ENCODE data around the gene SCAF1. TPM values are rescaled to one million over a fixed set of nuclear protein-coding genes. Genes with fewer than 3 reads are reported as not detected.
A peak's percentile ranks its signal among the peaks of the same experiment; 100 is the strongest.

SCAF1 gene
- total and polyA plus RNA-seq, 8 donors, result 24.7 to 63.8 (median 34.9) TPM

GRCh38 chr19:49635530-49636232 is 6.3 kb upstream of the SCAF1 start:
- ATAC-seq (no peak), DNase-seq (peak in 1 of 4 donors; percentile 39)
- Histone ChIP-seq H3K4me1 (peaks cover 15 to 62% of the 10 kb centered on the region in 2 donors), H3K4me3 (no peak overlapping the region), H3K9me3 (no peaks in the 10 kb centered on the region), H3K36me3 (peaks cover 0 to 4% of the 10 kb centered on the region in 2 donors), H3K27ac (peak overlapping the region; percentile 55 to 56), H3K27me3 (no peaks in the 10 kb centered on the region)
- no peak for TF ChIP-seq CTCF (IDR thresholded peaks at IDR 0.05)
- intact Hi-C loops (cut with DNase I), result no loop called here

- TF ChIP-seq CTCF (IDR thresholded peaks at IDR 0.05), result no peak
- H3K27ac ChIP-seq, result peak overlapping the region in 1 of 2 donors; percentile 55
- no peaks in the 10 kb centered on the region for H3K27me3 ChIP-seq
- DNase-seq (no peak), ATAC-seq (no peak)
- no peaks in the 10 kb centered on the region for H3K9me3 ChIP-seq
- no peak overlapping the region for H3K4me3 ChIP-seq
- H3K4me1 ChIP-seq, result peaks cover 20 to 62% of the 10 kb centered on the region in 2 donors
- H3K36me3 ChIP-seq, result peaks cover 0 to 4% of the 10 kb centered on the region in 2 donors
- intact Hi-C loops (cut with DNase I), result no loop called here
Observed at GRCh38 chr19:49636233-49636932, 5.6 kb upstream of the SCAF1 start.

- Histone ChIP-seq H3K4me1 (peaks cover 25 to 63% of the 10 kb centered on the region in 2 donors), H3K27ac (peak overlapping the region; percentile 94 to 98), H3K9me3 (no peaks in the 10 kb centered on the region), H3K4me3 (peak overlapping the region; percentile 19 to 95), H3K27me3 (no peaks in the 10 kb centered on the region), H3K36me3 (peaks cover 0 to 4% of the 10 kb centered on the region in 2 donors)
- intact Hi-C loops (cut with DNase I), result no loop called here
- no peak for TF ChIP-seq CTCF (IDR thresholded peaks at IDR 0.05)
- DNase-seq, result peak in 3 of 4 donors; percentile 44 to 95 (median 91)
- peak; percentile 32 for ATAC-seq
Observed at GRCh38 chr19:49637821-49638738, 3.9 kb upstream of the SCAF1 start.

GRCh38 chr19:49639401-49640112 is 2.5 kb upstream of the SCAF1 start:
- H3K27ac ChIP-seq, result peak overlapping the region; percentile 94 to 98
- ATAC-seq (no peak), DNase-seq (peak in 1 of 4 donors; percentile 52)
- H3K4me1 ChIP-seq, result peaks cover 30 to 76% of the 10 kb centered on the region in 2 donors
- H3K27me3 ChIP-seq, result no peaks in the 10 kb centered on the region
- TF ChIP-seq CTCF (IDR thresholded peaks at IDR 0.05), result no peak
- H3K4me3 ChIP-seq, result peak overlapping the region; percentile 55 to 95
- peaks cover 0 to 4% of the 10 kb centered on the region in 2 donors for H3K36me3 ChIP-seq
- H3K9me3 ChIP-seq, result no peaks in the 10 kb centered on the region
- intact Hi-C loops (cut with DNase I), result no loop called here

Data from left lung (tissue), 10 donors.